HUES6 (cell line): ENCODE results near the gene EPM2A.

Experiments
- H3K27ac ChIP-seq: 2 replicates; pipeline ENCODE4 v1.7.0; 2013; ENCODE audit warnings: low read depth, mild to moderate bottlenecking, low read length, inconsistent platforms
- H3K27me3 ChIP-seq: 2 replicates; pipeline ENCODE4 v1.6.1; 2013; ENCODE audit warnings: low read length; ENCODE audit not compliant: control insufficient read depth, insufficient read depth
- H3K36me3 ChIP-seq: 2 replicates; pipeline ENCODE4 v1.6.1; 2013; ENCODE audit warnings: low read length; ENCODE audit not compliant: control insufficient read depth, insufficient read depth
- H3K4me1 ChIP-seq: 2 replicates; pipeline ENCODE4 v1.6.1; 2013; ENCODE audit warnings: low read length; ENCODE audit not compliant: control insufficient read depth, insufficient read depth
- H3K4me3 ChIP-seq: 2 replicates; pipeline ENCODE4 v1.5.1; 2013; ENCODE audit warnings: low read depth, low read length
- H3K9ac ChIP-seq: one replicate; pipeline ENCODE4 v1.6.1; 2013; ENCODE audit warnings: mild to moderate bottlenecking, low read length
- H3K9me3 ChIP-seq: 2 replicates; pipeline ENCODE4 v1.6.1; 2013; ENCODE audit warnings: low read depth, low read length; ENCODE audit not compliant: control insufficient read depth, insufficient read depth

EPM2A gene

DNA sequence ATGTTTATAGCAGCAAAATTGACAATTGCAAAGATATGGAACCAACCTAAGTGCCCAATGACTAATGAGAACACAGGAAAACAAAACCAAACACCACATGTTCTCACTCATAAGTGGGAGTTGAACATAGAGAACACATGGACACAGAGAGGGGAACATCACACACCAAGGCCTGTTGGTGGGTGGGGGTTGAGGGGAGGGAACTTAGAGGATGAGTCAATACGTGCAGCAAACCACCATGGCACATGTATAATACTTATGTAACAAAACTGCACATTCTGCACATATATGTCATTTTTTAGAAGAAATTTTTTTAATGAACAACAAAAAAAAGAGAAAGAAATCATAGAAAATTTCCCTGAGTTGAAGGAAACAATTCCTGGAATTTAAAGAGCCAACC lies 3.9 kb downstream of the EPM2A start:
- Histone ChIP-seq H3K4me1 (peaks cover 4% of the 10 kb centered on the region; the same call in 1 of the 2 replicates), H3K27ac (no peak overlapping the region), H3K36me3 (no peaks in the 10 kb centered on the region), H3K9ac (no peak overlapping the region), H3K27me3 (no peaks in the 10 kb centered on the region), H3K9me3 (peaks cover 21% of the 10 kb centered on the region), H3K4me3 (no peak overlapping the region)

DNA sequence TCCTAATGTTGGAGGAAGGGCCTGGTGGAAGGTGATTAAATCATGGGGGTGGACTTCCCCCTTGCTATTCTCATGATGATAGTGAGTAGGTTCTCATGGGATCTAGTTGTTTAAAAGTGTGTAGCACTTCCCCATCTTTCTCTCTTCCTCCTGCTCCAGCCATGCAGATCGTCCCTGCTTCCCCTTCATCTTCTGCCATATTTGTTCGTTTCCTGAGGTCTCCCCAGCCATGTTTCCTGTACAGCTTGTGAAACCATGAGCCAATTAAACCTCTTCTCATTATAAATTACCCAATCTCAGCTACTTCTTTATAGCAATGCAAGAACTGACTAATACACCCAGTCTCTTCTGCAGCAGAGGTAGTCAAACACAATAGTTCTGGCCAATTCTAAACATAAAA lies 5.4 kb downstream of the EPM2A start:
- Histone ChIP-seq H3K27me3 (no peaks in the 10 kb centered on the region), H3K4me3 (no peak overlapping the region), H3K4me1 (peaks cover 2% of the 10 kb centered on the region; the same call in 1 of the 2 replicates), H3K9ac (no peak overlapping the region), H3K36me3 (no peaks in the 10 kb centered on the region), H3K27ac (no peak overlapping the region), H3K9me3 (peaks cover 21% of the 10 kb centered on the region)

DNA sequence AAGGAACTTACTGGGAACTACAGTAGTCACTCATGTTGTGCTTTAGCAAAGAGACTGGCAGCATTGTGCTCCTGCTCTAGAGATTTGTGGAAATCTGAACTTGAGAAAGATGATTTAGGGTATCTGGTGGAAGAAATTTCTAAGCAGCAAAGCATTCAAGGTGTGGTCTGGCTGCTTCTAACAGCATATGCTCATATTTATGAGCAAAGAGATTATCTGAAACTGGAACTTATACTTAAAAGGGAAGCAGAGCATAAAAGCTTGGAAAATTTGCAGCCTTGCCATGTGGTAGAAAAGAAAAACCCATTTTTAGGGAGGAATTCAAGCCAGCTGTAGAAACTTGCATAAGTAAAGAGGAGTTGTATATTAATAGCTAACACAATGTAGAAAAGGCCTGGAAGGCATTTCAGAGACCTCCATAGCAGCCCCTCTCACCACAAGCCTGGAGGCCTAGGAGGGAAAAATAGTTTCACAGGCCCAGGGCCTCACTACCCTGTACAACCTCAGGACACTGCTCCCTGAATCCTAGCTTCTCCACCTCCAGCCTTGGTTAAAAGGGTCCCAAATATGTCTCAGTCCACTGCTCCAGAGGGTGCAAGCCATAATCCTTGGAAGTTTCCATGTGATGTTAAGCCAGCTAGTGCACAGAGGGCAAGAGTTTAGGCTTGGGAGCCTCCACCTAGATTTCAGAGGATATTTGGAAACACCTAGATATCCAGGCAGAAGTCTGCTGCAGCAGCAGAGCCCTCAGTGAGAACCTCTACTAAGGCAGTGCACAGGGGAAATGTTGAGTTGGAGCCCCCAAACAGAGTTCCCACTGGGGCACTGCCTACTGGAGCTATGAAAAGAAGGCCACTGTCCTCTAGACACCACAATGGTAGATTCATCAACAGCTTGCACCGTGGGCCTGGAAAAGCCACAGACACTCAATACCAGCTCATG lies 6.6 kb downstream of the EPM2A start:
- no peaks in the 10 kb centered on the region for H3K36me3 ChIP-seq
- no peak overlapping the region for H3K27ac ChIP-seq
- no peaks in the 10 kb centered on the region for H3K27me3 ChIP-seq
- no peak overlapping the region for H3K4me3 ChIP-seq
- no peak overlapping the region for H3K9ac ChIP-seq
- H3K9me3 ChIP-seq, result peaks cover 21% of the 10 kb centered on the region
- H3K4me1 ChIP-seq, result no peaks in the 10 kb centered on the region

DNA sequence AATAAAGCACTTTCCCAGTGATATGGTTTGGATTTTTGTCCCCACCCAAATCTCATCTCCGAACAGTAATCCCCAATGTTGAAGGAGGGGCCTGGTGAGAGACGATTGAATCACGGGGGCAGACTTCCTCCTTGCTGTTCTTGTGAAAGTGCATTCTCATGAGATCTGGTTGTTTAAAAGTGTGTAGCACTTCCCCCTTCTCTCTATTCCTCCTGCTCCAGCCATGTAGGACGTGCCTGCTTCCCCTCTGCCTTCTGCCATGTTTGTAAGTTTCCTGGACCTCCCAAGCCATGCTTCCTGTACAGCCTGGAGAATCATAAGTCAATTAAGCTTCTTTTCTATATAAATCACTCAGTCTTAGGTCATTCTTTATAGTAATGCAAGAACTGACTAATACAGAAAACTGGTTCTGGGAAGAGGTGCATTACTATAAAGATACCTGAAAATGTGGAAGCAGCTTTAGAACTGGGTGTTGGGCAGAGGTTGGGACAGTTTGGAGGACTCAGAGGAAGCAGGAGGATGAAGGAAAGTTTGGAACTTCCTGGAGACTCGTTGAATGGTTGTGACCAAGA lies 7.4 kb downstream of the EPM2A start:
- peaks cover 21% of the 10 kb centered on the region for H3K9me3 ChIP-seq

DNA sequence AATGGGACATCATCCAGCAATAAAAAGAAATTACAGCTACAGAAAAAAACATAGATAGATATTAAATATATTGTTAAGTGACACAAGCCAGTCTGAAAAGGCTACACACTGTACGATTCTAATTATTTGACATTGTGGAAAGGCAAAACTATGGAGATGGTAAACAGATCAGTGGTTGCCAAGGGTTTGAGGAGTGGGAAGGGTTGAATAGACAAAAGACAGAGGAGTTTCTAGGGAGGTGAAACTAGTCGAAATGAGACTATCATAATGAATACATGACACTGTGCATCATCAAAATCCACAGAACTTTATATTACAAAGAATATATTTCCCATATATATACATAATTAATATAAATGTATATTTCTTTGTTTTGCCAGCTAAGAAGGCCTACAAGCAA lies 9.8 kb downstream of the EPM2A start:
- no peaks in the 10 kb centered on the region for H3K36me3 ChIP-seq
- no peak overlapping the region for H3K4me3 ChIP-seq
- no peaks in the 10 kb centered on the region for H3K27me3 ChIP-seq
- H3K27ac ChIP-seq, result no peak overlapping the region
- peaks cover 21% of the 10 kb centered on the region for H3K9me3 ChIP-seq
- H3K4me1 ChIP-seq, result no peaks in the 10 kb centered on the region
- H3K9ac ChIP-seq, result no peak overlapping the region

More for the DNA sequence above, 7.4 kb downstream of the EPM2A start:
- Histone ChIP-seq H3K27me3 (no peaks in the 10 kb centered on the region), H3K4me1 (no peaks in the 10 kb centered on the region), H3K9ac (no peak overlapping the region), H3K4me3 (no peak overlapping the region), H3K36me3 (no peaks in the 10 kb centered on the region), H3K27ac (no peak overlapping the region)

DNA sequence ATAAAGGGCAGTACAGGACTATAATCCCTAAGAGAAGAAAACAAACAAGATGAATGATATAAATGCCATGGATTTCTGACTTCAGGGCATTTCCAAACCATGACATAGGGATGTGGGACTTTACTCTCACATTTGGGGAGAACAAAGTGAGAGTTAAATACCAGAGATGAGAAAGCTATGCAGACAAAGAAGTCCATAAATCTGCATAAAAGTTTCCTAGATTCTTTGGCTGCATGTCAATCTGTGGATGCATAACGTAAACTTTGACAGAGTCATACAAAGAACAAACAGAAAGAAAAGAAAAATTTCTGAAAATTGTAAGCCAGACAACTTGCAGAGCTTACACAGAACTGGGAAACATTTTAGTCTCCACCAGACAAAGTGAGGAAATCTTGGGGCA lies 11.7 kb downstream of the EPM2A start:
- Histone ChIP-seq H3K27me3 (no peaks in the 10 kb centered on the region), H3K9ac (no peak overlapping the region), H3K36me3 (no peaks in the 10 kb centered on the region), H3K4me3 (no peak overlapping the region), H3K4me1 (no peaks in the 10 kb centered on the region), H3K9me3 (peaks cover 10% of the 10 kb centered on the region), H3K27ac (no peak overlapping the region)

DNA sequence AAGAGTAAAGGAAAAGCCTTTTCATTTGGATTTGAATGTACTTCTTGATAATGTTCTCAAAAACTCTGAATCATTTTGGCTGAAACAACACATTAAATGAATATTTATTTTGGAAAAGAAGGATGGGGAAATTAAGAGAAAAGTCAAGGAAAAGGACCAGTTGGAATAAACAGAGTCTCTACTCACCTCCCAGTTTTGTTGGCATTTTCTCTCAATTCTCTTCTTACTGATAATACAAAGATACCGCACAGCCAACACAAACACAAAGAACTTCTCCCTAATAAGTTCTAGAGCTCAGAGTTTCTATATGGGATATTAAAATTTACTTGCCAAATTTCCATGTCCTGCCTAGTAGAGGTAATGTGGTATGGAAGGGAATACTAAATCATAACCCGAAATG lies 13.1 kb downstream of the EPM2A start:
- H3K4me3 ChIP-seq, result no peak overlapping the region
- no peak overlapping the region for H3K27ac ChIP-seq
- H3K9ac ChIP-seq, result no peak overlapping the region
- H3K36me3 ChIP-seq, result no peaks in the 10 kb centered on the region
- H3K9me3 ChIP-seq, result no peaks in the 10 kb centered on the region
- H3K27me3 ChIP-seq, result no peaks in the 10 kb centered on the region
- H3K4me1 ChIP-seq, result no peaks in the 10 kb centered on the region

DNA sequence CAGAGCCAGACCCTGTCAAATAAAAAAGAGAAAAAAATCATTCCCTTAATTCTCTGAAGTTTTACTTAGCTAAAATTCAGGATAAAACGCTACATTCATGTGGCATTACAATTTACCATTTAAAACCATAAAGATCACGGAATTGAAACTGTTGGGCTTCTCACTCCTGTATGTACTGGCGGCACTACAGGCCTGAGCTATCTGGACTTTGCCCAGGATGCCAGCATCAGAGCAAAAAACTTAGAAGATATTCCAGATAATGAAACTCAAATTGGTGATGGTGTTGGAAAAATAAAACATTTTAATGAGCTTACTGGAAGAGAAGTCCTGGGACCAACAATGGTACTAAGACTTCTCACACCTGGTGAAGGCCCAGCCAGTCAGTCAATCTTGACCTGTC lies 14.2 kb downstream of the EPM2A start:
- Histone ChIP-seq H3K36me3 (no peaks in the 10 kb centered on the region), H3K27me3 (no peaks in the 10 kb centered on the region), H3K27ac (no peak overlapping the region), H3K9me3 (0 out of 2 replicates have a peak, but pooled peaks cover 2% of the 10 kb centered on the region), H3K4me1 (no peaks in the 10 kb centered on the region), H3K4me3 (no peak overlapping the region), H3K9ac (no peak overlapping the region)

DNA sequence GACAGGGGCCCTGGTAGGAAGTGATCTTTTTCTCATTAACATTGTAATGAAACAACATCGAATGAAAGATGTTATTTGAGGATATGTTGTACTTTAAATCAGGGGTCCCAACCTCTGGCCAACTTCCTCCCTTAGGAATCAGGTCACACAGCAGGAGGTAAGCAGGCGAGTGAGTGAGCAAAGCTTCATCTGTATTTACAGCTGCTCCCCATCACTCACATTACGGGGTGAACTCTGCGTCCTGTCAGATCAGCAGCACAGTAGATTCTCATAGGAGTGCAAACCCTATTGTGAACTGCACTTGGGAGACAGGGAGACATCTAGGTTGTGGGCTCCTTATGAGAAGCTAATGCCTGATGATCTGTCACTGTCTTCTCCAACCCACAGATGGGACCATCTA lies 19.9 kb downstream of the EPM2A start:
- no peaks in the 10 kb centered on the region for H3K4me1 ChIP-seq
- H3K27ac ChIP-seq, result no peak overlapping the region
- no peaks in the 10 kb centered on the region for H3K27me3 ChIP-seq
- H3K9me3 ChIP-seq, result peaks cover 22% of the 10 kb centered on the region
- no peak overlapping the region for H3K4me3 ChIP-seq
- H3K36me3 ChIP-seq, result no peaks in the 10 kb centered on the region; the same call in 1 of the 2 replicates
- H3K9ac ChIP-seq, result no peak overlapping the region

DNA sequence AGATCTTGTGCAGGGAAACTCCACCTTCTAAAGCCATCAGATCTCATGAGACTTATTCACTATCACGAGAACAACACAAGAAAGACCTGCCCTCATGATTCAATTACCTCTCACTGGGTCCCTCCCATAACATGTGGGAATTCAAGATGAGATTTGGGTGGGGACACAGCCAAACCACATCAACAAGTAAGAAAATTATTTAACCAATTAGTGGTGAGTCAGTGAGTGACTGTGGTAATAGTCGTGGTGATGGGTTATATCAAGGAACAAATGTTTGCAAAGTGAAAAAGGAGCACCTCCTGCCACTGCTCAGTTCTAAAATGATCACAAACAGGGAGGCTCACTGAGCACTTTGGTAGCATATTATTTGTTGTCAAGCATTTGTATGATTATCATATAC lies 20.6 kb downstream of the EPM2A start:
- Histone ChIP-seq H3K36me3 (no peaks in the 10 kb centered on the region; the same call in 1 of the 2 replicates), H3K9ac (no peak overlapping the region), H3K4me3 (no peak overlapping the region), H3K9me3 (peaks cover 22% of the 10 kb centered on the region), H3K27me3 (no peaks in the 10 kb centered on the region), H3K27ac (no peak overlapping the region), H3K4me1 (no peaks in the 10 kb centered on the region)

DNA sequence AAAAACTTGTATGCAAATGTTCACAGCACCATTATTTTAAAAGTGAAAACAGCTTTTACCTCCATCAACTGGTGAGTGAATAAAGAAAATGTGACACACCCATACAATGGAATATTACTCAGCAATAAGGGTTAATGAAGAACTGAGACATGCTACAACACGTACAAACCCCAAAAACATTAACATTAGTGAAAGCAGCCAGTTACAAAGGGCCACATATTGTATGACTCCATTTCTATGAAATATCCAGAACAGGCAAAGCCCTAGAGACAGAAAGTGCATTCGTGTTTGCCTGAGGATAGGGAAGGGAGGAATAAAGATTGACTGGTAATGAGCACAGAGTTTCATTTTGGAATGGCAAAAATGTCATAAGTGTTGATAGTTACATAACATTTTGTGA lies 21.5 kb downstream of the EPM2A start:
- Histone ChIP-seq H3K4me3 (no peak overlapping the region), H3K9me3 (peaks cover 26% of the 10 kb centered on the region), H3K27me3 (no peaks in the 10 kb centered on the region), H3K36me3 (no peaks in the 10 kb centered on the region; the same call in 1 of the 2 replicates), H3K4me1 (no peaks in the 10 kb centered on the region), H3K9ac (no peak overlapping the region), H3K27ac (no peak overlapping the region)
